HEK293T (cell line): ENCODE results near the gene ZNF385C.
A peak's percentile ranks its signal among the peaks of the same experiment; 100 is the strongest.

Experiments used
- CTCF ChIA-PET: fragments of 350-600 bp; formaldehyde crosslinking; extraction: SDS; loops from one replicate; lab custom pipeline; 2021; ENCODE audit warnings: antibody characterized with exemption, inconsistent platforms; lab: Yijun Ruan, JAX
- POLR2A ChIA-PET: fragments of 350-600 bp; formaldehyde crosslinking; extraction: SDS; loops from one replicate; lab custom pipeline; 2020; ENCODE audit warnings: antibody characterized with exemption, inconsistent platforms; lab: Yijun Ruan, JAX
- DNase-seq: peaks from one replicate; pipeline ENCODE4 v3.0.0; 2012; ENCODE audit warnings: mixed read lengths; ENCODE audit errors: extremely low spot score
- ARNT ChIP-seq: fragments of 450-650 bp; IDR thresholded peaks from 2 replicates; pipeline ENCODE4 v1.6.1; 2017; ENCODE audit warnings: mild to moderate bottlenecking
- BHLHE40 ChIP-seq: fragments of 450-650 bp; IDR thresholded peaks from 2 replicates; pipeline ENCODE4 v1.6.1; 2016; ENCODE audit warnings: mild to moderate bottlenecking, moderate library complexity, borderline replicate concordance
- CTBP1 ChIP-seq: fragments of 450-650 bp; IDR thresholded peaks from 2 replicates; pipeline ENCODE4 v1.6.1; 2016; ENCODE audit warnings: borderline replicate concordance
- ELF4 ChIP-seq: fragments of 450-650 bp; IDR thresholded peaks from 2 replicates; pipeline ENCODE4 v1.6.1; 2017; ENCODE audit warnings: antibody characterized with exemption
- FOXA1 ChIP-seq: fragments of 450-650 bp; IDR thresholded peaks from 2 replicates; pipeline ENCODE4 v1.6.1; 2016; ENCODE audit warnings: mild to moderate bottlenecking
- FOXK2 ChIP-seq: fragments of 450-650 bp; IDR thresholded peaks from 2 replicates; pipeline ENCODE4 v1.6.1; 2016; ENCODE audit warnings: mild to moderate bottlenecking
- FOXM1 ChIP-seq: fragments of 450-650 bp; IDR thresholded peaks from 2 replicates; pipeline ENCODE4 v1.6.1; 2017; ENCODE audit warnings: mild to moderate bottlenecking, borderline replicate concordance
- HDGF ChIP-seq: fragments of 450-650 bp; IDR thresholded peaks from 2 replicates; pipeline ENCODE4 v1.6.1; 2017; ENCODE audit warnings: antibody characterized with exemption, borderline replicate concordance
- L3MBTL2 ChIP-seq: fragments of 450-650 bp; conservative IDR thresholded peaks from 2 replicates; pipeline ENCODE4 v1.6.1; 2016; ENCODE audit warnings: mild to moderate bottlenecking
- LEF1 ChIP-seq: fragments of 450-650 bp; IDR thresholded peaks from 2 replicates; pipeline ENCODE4 v1.6.1; 2017; ENCODE audit warnings: mild to moderate bottlenecking, borderline replicate concordance
- NFRKB ChIP-seq: fragments of 450-650 bp; IDR thresholded peaks from 2 replicates; pipeline ENCODE4 v1.6.1; 2016; ENCODE audit warnings: mild to moderate bottlenecking, moderate library complexity
- PKNOX1 ChIP-seq: fragments of 450-650 bp; IDR thresholded peaks from 2 replicates; pipeline ENCODE4 v1.6.1; 2016
- SP1 ChIP-seq: fragments of 450-650 bp; IDR thresholded peaks from 2 replicates; pipeline ENCODE4 v1.6.1; 2017
- SUZ12 ChIP-seq: fragments of 450-650 bp; IDR thresholded peaks from 2 replicates; pipeline ENCODE4 v1.6.1; 2016; ENCODE audit warnings: mild to moderate bottlenecking
- TARDBP ChIP-seq: fragments of 450-650 bp; IDR thresholded peaks from 2 replicates; pipeline ENCODE4 v1.6.1; 2016
- ZNF384 ChIP-seq: fragments of 450-650 bp; IDR thresholded peaks from 2 replicates; pipeline ENCODE4 v1.6.1; 2016

The ZNF385C gene

GRCh38 chr17:42071810-42072209, 26.5 kb downstream of the ZNF385C start:
- CTCF ChIA-PET, result interaction anchor here (0.8 to 1.1 kb wide), 2 partner anchors 8 to 22 kb away, joined by 4 read pairs; no protein-coding TSS in a partner anchor
- TF ChIP-seq ELF4 (no peak), SUZ12 (no peak), TARDBP (no peak), L3MBTL2 (no peak), ARNT (no peak), BHLHE40 (no peak), CTBP1 (no peak), LEF1 (no peak), SP1 (no peak), HDGF (no peak), FOXA1 (no peak), PKNOX1 (no peak), FOXM1 (no peak), ZNF384 (no peak), FOXK2 (no peak)

GRCh38 chr17:42068979-42069378, 29.3 kb downstream of the ZNF385C start:
- DNase-seq, result no peak
- ChIA-PET POLR2A (interaction anchor here (1.3 kb wide), 1 partner anchor 30 kb away, joined by 3 read pairs; no protein-coding TSS in a partner anchor), CTCF (interaction anchor here (1.0 to 2.1 kb wide), 3 partner anchors 28 to 44 kb away, joined by 3 to 11 read pairs (median 7); partner anchors contain the start of gene ZNF385C)
- TF ChIP-seq PKNOX1 (no peak), FOXM1 (no peak), ARNT (no peak), HDGF (no peak), FOXK2 (no peak), ZNF384 (no peak), TARDBP (no peak), SUZ12 (no peak), NFRKB (no peak), SP1 (no peak), CTBP1 (no peak), L3MBTL2 (no peak), ELF4 (no peak)

More at GRCh38 chr17:42071810-42072209, 26.5 kb downstream of the ZNF385C start:
- DNase-seq, result no peak
- POLR2A ChIA-PET, result interaction anchor here (1.0 to 1.6 kb wide), 2 partner anchors 36 to 49 kb away, joined by 4 to 5 read pairs; partner anchors contain the start of gene KAT2A

- ChIA-PET POLR2A (interaction anchor here (0.6 to 1.1 kb wide), 2 partner anchors 31 to 34 kb away, joined by 3 to 5 read pairs; no protein-coding TSS in a partner anchor), CTCF (interaction anchor here (0.6 to 2.1 kb wide), 17 partner anchors 8 to 365 kb away, joined by 3 to 11 read pairs (median 4); partner anchors contain the start of gene ZNF385C)
- TF ChIP-seq NFRKB (no peak), PKNOX1 (no peak), FOXM1 (no peak), SP1 (no peak), FOXK2 (no peak), ZNF384 (no peak), HDGF (no peak), CTBP1 (no peak)
- DNase-seq, result peak; percentile 80
Measured at GRCh38 chr17:42067371-42068091, 30.7 kb downstream of the ZNF385C start.

GRCh38 chr17:42065201-42065600, 33.1 kb downstream of the ZNF385C start:
- no peak for TF ChIP-seq ELF4
- no peak for TF ChIP-seq HDGF
- TF ChIP-seq NFRKB, result no peak
- TF ChIP-seq BHLHE40, result no peak
- no peak for TF ChIP-seq ZNF384
- TF ChIP-seq ARNT, result no peak
- no peak for TF ChIP-seq FOXM1
- no peak for TF ChIP-seq SP1
- no peak for TF ChIP-seq CTBP1
- no peak for TF ChIP-seq TARDBP
- no peak for TF ChIP-seq SUZ12
- TF ChIP-seq PKNOX1, result no peak
- DNase-seq, result no peak
- POLR2A ChIA-PET, result interaction anchor here (1.0 to 2.0 kb wide), 6 partner anchors 36 to 99 kb away, joined by 3 to 8 read pairs (median 5); partner anchors contain the start of genes CNP, DNAJC7, KAT2A and NKIRAS2
- CTCF ChIA-PET, result interaction anchor here (0.5 to 1.9 kb wide), 5 partner anchors 11 to 452 kb away, joined by 3 to 7 read pairs (median 3); no protein-coding TSS in a partner anchor

- CTCF ChIA-PET, result no interaction called here
- POLR2A ChIA-PET, result no interaction called here
- TF ChIP-seq LEF1 (no peak), ELF4 (no peak), NFRKB (no peak), PKNOX1 (no peak), FOXK2 (no peak), FOXA1 (no peak), FOXM1 (no peak), ZNF384 (no peak), BHLHE40 (no peak), HDGF (no peak), ARNT (no peak), CTBP1 (no peak)
- DNase-seq, result no peak
Measured at GRCh38 chr17:42062681-42063080, 35.6 kb downstream of the ZNF385C start.
